GM21717 (cell line): Measurements from ENCODE around the gene ZNF799.
A peak's percentile ranks its signal among the peaks of the same experiment; 100 is the strongest.
"Not testable (repeated sequence)": the region's sequence is repeated elsewhere in the genome, so short reads cannot be mapped to it uniquely, and the experiment has no call there.

Experiments
- ATAC-seq: cut with Tn5 transposase; IDR thresholded peaks from one replicate; pipeline ENCODE4 v1.9.1; 2021; ENCODE audit warnings: mild to moderate bottlenecking, moderate library complexity; ENCODE audit not compliant: unreplicated experiment

ZNF799 gene

DNA sequence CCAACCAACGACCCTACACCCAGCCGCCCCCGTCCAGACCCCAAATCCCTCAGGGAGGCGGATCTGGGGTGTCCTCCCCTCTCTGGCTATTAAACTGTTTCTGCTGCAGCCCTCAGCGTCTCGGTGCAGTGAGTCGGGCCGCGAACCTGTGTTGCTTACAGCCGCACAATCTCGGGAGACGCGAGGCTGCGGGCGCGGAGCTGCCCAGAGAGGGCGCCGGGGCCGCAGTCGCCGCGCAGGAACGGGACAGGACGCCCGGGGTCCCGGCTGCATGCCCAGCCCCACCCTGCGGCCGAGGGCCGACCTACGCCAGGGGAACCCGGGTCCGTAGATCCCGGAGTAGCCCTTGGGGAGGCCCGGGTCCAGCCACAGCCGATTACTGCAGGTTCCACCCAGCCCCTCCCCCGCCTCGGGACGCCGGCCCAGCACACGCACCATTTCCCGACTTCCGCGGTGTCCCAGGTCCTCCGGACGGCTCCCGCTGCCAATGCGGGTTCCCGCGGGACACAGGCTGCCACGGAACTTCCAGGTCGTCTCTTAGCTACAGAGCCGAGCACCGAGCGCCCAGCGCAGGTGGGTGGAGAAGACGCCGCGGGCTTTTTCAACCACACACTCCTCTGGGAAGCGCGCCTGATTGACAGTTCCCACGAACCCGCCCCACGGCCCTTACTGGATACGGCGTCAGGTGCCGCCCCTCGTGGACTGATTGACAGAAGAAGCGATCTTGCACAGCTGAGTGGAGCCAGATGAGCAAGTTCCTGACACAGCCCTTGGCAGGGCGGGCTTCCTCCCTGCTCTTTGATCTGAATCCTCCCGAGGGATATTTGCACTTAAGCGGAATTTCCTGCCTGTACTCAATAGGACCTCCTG is at the start of gene ZNF799:
Gene ZNF799, minus strand, starts transcription at position 639 of the 870 bp plus-strand sequence. Its CDS starts 201 bp downstream, at position 438.
- ATAC-seq, result peak; percentile 89

- ATAC-seq, result no peak
These were observed 49.8 kb upstream of the ZNF799 start for GRCh38 chr19:12450844-12451243.

- ATAC-seq, result no peak
These were observed 47.7 kb upstream of the ZNF799 start for GRCh38 chr19:12448808-12449207.

DNA sequence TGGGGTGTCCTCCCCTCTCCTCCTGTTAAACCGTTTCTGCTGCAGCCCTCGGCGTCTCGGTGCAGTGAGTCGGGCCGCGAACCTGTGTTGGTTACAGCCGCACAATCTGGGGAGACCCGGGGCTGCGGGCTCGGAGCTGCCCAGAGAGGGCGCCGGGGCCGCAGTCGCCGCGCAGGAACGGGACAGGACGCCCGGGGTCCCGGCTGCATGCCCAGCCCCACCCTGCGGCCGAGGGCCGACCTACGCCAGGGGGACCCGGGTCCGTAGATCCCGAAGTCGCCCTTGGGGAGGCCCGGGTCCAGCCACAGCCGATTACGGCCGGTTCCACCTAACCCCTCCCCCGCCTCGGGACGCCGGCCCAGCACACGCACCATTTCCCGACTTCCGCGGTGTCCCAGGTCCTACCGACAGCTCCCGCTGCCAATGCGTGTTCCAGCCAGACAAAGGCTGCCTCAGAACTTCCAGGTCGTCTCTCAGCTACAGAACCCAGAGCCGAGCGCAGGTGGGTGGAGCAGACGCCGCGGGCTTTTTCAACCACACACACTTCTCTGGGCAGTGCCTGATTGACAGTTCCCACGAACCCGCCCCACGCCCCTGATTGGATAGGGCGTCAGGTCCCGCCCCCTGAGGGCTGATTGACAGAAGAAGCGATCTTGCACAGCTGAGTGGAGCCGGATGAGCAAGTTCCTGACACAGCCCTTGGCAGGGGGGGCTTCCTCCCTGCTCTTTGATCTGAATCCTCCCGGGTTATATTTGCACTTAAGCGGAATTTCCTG is 39.7 kb upstream of the ZNF799 start, which contains the start of gene ZNF443:
Gene ZNF443, minus strand, starts transcription at position 481 of the 776 bp plus-strand sequence. Its CDS starts 107 bp downstream, at position 374.
- ATAC-seq, result peak; percentile 91

DNA sequence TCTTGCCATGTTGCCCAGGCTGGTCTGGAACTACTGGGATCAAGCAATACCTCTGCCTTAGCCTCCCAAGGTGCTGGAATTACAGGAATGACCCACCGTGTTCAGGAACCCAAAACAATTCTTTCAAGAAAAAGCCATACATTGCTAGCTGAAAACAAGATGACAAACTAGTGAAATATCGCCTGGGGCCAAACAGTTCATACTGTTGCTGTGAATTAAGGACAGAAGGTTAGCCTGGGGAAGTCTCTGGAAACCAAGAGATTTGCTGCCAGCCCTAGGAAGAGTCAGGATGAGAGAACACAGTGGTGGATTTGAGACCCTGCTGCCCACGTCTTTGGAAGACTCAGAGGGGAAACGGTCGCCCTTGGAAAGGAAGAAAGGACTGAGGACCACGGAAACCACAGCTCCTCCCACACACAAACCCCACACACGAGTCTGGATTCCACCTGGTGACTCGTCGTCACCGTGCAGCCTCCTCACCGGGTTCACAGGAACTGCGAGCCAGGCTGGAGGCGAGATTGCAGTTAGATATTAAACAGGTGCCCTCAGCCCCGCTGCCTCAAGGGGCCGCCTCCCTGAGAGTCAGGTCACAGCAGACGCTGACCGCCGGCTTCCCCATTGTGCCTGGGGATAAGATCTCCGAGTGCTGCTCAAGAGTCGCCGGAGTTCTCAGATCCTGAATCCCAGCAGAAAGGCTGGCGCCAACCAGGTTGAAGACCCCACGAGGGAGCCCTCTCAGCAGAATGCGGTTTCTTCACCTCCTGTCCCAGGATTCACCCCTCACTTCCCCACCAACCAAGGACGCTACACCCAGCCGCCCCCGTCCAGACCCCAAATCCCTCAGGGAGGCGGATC is 38.8 kb upstream of the ZNF799 start:
- peak; percentile 32 for ATAC-seq

- not testable (repeated sequence) for ATAC-seq
These were observed 29.7 kb upstream of the ZNF799 start for GRCh38 chr19:12430726-12431299.

GRCh38 chr19:12425888-12426274 is 24.8 kb upstream of the ZNF799 start:
- no peak for ATAC-seq

- ATAC-seq, result no peak
These were observed 24.3 kb upstream of the ZNF799 start for GRCh38 chr19:12425236-12425887.

GRCh38 chr19:12417273-12417672 is 16.2 kb upstream of the ZNF799 start:
- not testable (repeated sequence) for ATAC-seq

GRCh38 chr19:12411893-12412292 is 10.8 kb upstream of the ZNF799 start:
- no peak for ATAC-seq

DNA sequence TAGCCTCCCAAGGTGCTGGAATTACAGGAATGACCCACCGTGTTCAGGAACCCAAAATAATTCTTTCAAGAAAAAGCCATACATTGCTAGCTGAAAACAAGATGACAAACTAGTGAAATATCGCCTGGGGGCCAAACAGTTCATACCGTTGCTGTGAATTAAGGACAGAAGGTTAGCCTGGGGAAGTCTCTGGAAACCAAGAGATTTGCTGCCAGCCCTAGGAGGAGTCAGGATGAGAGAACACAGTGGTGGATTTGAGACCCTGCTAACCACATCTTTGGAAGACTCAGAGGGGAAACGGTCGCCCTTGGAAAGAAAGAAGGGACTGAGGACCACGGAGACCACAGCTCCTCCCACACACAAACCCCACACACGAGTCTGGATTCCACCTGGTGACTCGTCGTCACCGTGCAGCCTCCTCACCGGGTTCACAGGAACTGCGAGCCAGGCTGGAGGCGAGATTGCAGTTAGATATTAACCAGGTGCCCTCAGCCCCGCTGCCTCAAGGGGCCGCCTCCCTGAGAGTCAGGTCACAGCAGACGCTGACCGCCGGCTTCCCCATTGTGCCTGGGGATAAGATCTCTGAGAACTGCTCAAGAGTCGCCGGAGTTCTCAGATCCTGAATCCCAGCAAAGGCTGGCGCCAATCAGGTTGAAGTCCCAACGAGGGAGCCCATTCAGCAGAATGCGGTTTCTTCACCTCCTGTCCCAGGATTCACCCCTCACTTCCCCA is 1.0 kb downstream of the ZNF799 start:
- ATAC-seq, result peak; percentile 32

DNA sequence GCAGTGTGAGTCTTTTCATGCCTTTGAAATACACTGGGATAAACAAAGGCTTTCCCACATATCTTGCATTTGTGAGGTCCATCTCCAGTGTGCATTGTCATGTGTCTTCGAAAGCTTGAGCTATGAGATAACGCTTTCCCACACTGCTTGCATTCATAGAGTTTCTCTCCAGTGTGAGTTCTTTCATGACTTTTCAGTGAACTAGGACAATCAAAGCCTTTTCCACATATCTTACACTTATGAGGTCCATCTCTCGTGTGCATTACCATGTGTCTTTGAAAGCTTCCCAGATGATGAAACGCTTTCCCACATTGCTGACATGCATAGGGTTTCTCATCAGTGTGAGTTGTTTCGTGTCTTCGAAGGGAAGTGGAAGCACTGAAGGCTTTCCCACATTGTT is 9.9 kb downstream of the ZNF799 start:
- ATAC-seq, result not testable (repeated sequence)

- not testable (repeated sequence) for ATAC-seq
These were observed 14.7 kb downstream of the ZNF799 start for GRCh38 chr19:12386365-12386764.

- ATAC-seq, result no peak
These were observed 20.7 kb downstream of the ZNF799 start for GRCh38 chr19:12380444-12380737.

DNA sequence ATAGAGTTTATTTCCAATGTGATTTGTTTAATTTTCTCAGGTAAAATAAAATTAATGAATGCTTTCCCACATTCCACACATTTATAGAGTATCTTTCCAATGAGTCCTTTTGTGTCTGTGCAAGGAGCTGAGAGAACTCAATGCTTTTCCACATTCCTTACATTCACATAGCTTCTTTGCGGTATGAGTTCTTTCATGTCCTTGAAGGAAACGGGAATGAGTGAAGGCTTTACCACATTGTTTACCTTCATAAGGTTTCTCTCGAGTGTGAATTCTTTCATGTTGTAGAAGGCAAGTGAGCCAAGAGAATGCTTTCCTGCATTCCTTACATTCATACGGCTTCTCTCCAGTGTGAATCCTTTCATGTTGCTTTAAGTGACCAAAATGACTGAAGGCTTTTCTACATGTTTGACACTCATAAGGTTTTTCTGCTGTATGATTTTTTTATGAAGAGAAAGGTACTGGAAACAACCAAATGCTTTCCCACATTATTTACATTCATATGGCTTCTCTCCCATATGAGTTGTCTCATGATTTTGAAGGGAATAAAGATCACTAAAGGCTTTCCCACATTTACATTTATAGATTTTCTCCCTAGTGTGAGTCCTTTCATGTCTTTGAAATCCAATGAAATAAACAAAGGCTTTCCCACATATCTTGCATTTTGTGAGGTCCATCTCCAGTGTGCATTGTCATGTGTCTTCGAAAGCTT is 21.2 kb downstream of the ZNF799 start:
- ATAC-seq, result no peak

DNA sequence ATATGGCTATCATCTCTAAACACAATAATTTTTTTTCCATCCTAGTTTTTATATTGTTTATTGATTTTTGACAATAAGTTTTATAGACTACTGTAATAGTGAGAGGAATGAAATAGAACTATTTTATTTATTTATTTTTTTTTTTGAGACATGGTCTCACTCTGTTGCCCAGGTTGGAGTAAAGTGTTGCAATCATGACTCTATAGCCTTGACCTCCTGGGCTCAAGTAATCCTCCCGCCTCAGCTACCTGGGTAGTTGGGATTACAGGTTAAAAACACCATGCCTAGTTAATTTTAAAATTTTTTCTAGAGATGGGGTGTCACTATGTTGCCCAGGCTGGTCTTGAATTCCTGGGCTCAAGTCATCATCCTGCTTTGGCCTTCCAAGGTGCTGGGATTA is 27.0 kb downstream of the ZNF799 start:
- no peak for ATAC-seq

DNA sequence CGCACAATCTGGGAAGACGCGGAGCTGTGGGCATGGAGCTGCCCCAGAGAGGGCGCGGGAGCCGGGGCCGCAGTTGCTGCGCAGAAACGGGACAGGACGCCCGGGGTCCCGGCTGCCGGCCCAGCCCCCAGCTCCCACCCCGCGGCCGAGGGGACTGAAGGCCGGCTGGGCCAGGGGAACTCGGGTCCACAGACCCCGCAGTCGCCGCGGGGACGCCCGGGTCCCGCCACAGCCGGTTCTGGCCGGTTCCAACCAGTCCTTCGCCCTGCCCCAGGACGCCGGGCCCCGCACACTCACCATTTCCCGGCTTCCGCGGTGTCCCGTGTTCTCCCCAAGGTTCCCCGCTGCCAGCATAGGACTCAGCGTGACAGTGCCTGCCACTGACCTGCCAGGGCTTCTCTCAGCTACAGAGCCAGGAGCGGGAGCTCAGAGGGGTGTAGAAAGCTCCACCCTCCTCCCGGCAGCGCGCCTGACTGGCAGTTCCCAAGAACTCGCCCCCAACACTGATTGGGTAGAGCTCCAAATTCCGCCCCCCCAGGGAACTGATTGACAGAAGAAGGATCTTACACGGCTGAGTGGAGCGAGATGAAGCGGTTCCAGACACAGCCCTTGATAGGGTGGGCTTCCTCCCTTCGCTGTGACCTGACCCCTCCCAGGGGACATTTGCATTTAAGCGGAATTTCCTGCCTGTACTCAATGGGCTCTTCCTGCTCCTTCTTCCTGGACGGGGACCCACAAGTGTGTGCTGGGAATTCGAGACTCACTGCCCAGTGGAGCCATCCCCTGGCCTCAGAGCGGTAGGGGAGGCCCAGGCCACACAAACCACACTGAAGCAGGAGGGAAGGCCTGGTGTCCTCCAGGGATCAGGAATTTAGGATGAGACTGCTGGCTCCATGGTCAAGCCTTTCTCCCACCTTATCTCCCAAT is 35.6 kb downstream of the ZNF799 start, which contains the start of gene ZNF442:
Gene ZNF442, minus strand, starts transcription at position 448 of the 927 bp plus-strand sequence. CDS start 2,052 bp downstream, outside the sequence.
- ATAC-seq, result peak; percentile 89
